H1 (cell line): ENCODE results near the gene SMNDC1. TPM values are rescaled to one million over a fixed set of nuclear protein-coding genes. Genes with fewer than 3 reads are reported as not detected.
"Not testable (repeated sequence)": the region's sequence is repeated elsewhere in the genome, so short reads cannot be mapped to it uniquely, and the experiment has no call there.

Experiments
- CTCF ChIA-PET: fragments of 300-600 bp; sonication (Branson Sonifier 250); formaldehyde crosslinking; loops from one replicate; lab custom pipeline; 2021; ENCODE audit not compliant: partially characterized antibody; lab: Charles Lee
- POLR2A ChIA-PET: fragments of 300-600 bp; sonication (Branson Sonifier 250); formaldehyde crosslinking; loops from one replicate; lab custom pipeline; 2021; ENCODE audit warnings: inconsistent platforms; ENCODE audit not compliant: partially characterized antibody; lab: Charles Lee
- DNase-seq, 2 experiments: peaks; one replicate each; pipeline versions ENCODE4 v3.0.0 to v3.0.0-alpha.2; 2010 to 2022; ENCODE audit warnings: low spot score in 2 of 2, low read depth in 1 of 2, mixed read lengths in 1 of 2
- FAIRE-seq: peaks from 2 replicates; lab custom pipeline; 2011; peaks lifted over from hg19 to GRCh38; lab: Jason Lieb, UNC
- H2AFZ ChIP-seq: 2 replicates; pipeline ENCODE4 v1.8.1; 2012; ENCODE audit warnings: low read length, inconsistent platforms
- H2AK5ac ChIP-seq: 2 replicates; pipeline ENCODE4 v1.6.1; 2013; ENCODE audit warnings: low read depth, low read length
- H2BK120ac ChIP-seq: replicated peaks from 2 replicates; pipeline ENCODE3; 2013; ENCODE audit warnings: low read depth, low read length, inconsistent platforms
- H2BK12ac ChIP-seq: 2 replicates; pipeline ENCODE4 v1.6.1; 2013; ENCODE audit warnings: low read depth, low read length
- H2BK15ac ChIP-seq: 2 replicates; pipeline ENCODE4 v1.6.1; 2013; ENCODE audit warnings: low read length
- H2BK20ac ChIP-seq: 2 replicates; pipeline ENCODE4 v1.6.1; 2013; ENCODE audit warnings: low read length
- H2BK5ac ChIP-seq: 2 replicates; pipeline ENCODE4 v1.6.1; 2013; ENCODE audit warnings: low read depth, low read length
- H3K14ac ChIP-seq: 2 replicates; pipeline ENCODE4 v1.6.1; 2013; ENCODE audit warnings: inconsistent platforms; ENCODE audit not compliant: insufficient read length
- H3K18ac ChIP-seq: 2 replicates; pipeline ENCODE4 v1.6.1; 2013; ENCODE audit warnings: low read length; ENCODE audit errors: extremely low read depth
- H3K23ac ChIP-seq: 2 replicates; pipeline ENCODE4 v1.6.1; 2013; ENCODE audit warnings: inconsistent platforms; ENCODE audit not compliant: insufficient read length
- H3K23me2 ChIP-seq: 2 replicates; pipeline ENCODE4 v1.6.1; 2013; ENCODE audit warnings: low read depth, low read length
- H3K27ac ChIP-seq: 2 replicates; pipeline ENCODE4 v1.6.1; 2011; ENCODE audit warnings: low read depth, low read length, inconsistent platforms
- H3K27me3 ChIP-seq, 4 experiments: replicated peaks in 1 of 4; 1 replicate in 1 of 4; 2 replicates in 3 of 4; pipeline versions ENCODE4 v1.6.1 to v1.8.1; 2011 to 2013; ENCODE audit warnings: low read length in 3 of 4, mild to moderate bottlenecking in 3 of 4, inconsistent platforms in 2 of 4, mixed read lengths in 2 of 4, moderate library complexity in 1 of 4; ENCODE audit not compliant: control insufficient read depth in 3 of 4, insufficient read depth in 3 of 4; ENCODE audit errors: extremely low read depth in 1 of 4
- H3K36me3 ChIP-seq, 4 experiments: 2 replicates each; pipeline versions ENCODE4 v1.6.1 to v1.8.1; 2011 to 2013; ENCODE audit warnings: mild to moderate bottlenecking in 4 of 4, low read length in 3 of 4, moderate library complexity in 2 of 4, control low read depth in 1 of 4, inconsistent platforms in 1 of 4; ENCODE audit not compliant: insufficient read depth in 4 of 4, control insufficient read depth in 2 of 4
- H3K4ac ChIP-seq: replicated peaks from 2 replicates; pipeline ENCODE3; 2013; ENCODE audit warnings: low read length, low read depth, mixed read lengths, inconsistent platforms; ENCODE audit not compliant: insufficient read length
- H3K4me1 ChIP-seq, 4 experiments: replicated peaks in 1 of 4; 1 replicate in 1 of 4; 2 replicates in 3 of 4; pipeline versions ENCODE4 v1.6.1 to v1.8.1; 2011 to 2013; ENCODE audit warnings: low read length in 3 of 4, inconsistent platforms in 2 of 4, mixed read lengths in 1 of 4; ENCODE audit not compliant: insufficient read depth in 4 of 4, control insufficient read depth in 3 of 4
- H3K4me2 ChIP-seq, 2 experiments: 2 replicates each; pipeline versions ENCODE4 v1.6.1 to v1.8.1; 2011 to 2013; ENCODE audit warnings: low read depth in 2 of 2, low read length in 2 of 2, control low read depth in 1 of 2, inconsistent platforms in 1 of 2, mild to moderate bottlenecking in 1 of 2; ENCODE audit not compliant: insufficient read depth in 1 of 2
- H3K4me3 ChIP-seq, 4 experiments: fragments of 200-600, 300-600 bp in 1 of 4; sonication (generic), shearing (Covaris generic), sonication (Bioruptor Twin) in 1 of 4; 2 replicates each; pipeline versions ENCODE4 v1.5.1 to v1.8.1; 2011 to 2016; ENCODE audit warnings: low read length in 4 of 4, low read depth in 3 of 4, control low read depth in 2 of 4, inconsistent platforms in 2 of 4, mild to moderate bottlenecking in 2 of 4, mixed read lengths in 1 of 4, moderate library complexity in 1 of 4; ENCODE audit not compliant: insufficient read depth in 2 of 4; ENCODE audit errors: extremely low read depth in 1 of 4
- H3K56ac ChIP-seq: replicated peaks from 2 replicates; pipeline ENCODE3; 2013; ENCODE audit warnings: low read depth, mild to moderate bottlenecking, mixed read lengths, low read length, inconsistent platforms; ENCODE audit not compliant: insufficient read length
- H3K79me1 ChIP-seq: 2 replicates; pipeline ENCODE4 v1.6.1; 2013; ENCODE audit warnings: low read depth, low read length, control low read depth
- H3K79me2 ChIP-seq, 2 experiments: 2 replicates each; pipeline versions ENCODE4 v1.6.1 to v1.8.1; 2012 to 2013; ENCODE audit warnings: low read length in 2 of 2, mild to moderate bottlenecking in 2 of 2, inconsistent platforms in 1 of 2; ENCODE audit not compliant: insufficient read depth in 2 of 2, control insufficient read depth in 1 of 2
- H3K9ac ChIP-seq, 4 experiments: replicated peaks in 1 of 4; 1 replicate in 1 of 4; 2 replicates in 3 of 4; pipeline versions ENCODE4 v1.6.1 to v1.8.1; 2011 to 2013; ENCODE audit warnings: low read depth in 3 of 4, low read length in 3 of 4, control low read depth in 2 of 4, mild to moderate bottlenecking in 2 of 4, moderate library complexity in 2 of 4, inconsistent platforms in 1 of 4; ENCODE audit errors: extremely low read depth in 1 of 4
- H3K9me3 ChIP-seq, 2 experiments: 2 replicates each; pipeline versions ENCODE4 v1.6.1 to v1.8.1; 2012 to 2013; ENCODE audit warnings: mild to moderate bottlenecking in 2 of 2, moderate library complexity in 2 of 2, control low read depth in 1 of 2, inconsistent platforms in 1 of 2, low read depth in 1 of 2, low read length in 1 of 2, mixed read lengths in 1 of 2; ENCODE audit not compliant: insufficient read depth in 2 of 2
- H4K20me1 ChIP-seq, 2 experiments: replicated peaks in 1 of 2; 2 replicates each; pipeline versions ENCODE3 to v1.8.1; 2011 to 2013; ENCODE audit warnings: inconsistent platforms in 2 of 2, low read length in 2 of 2, mild to moderate bottlenecking in 1 of 2; ENCODE audit not compliant: insufficient read depth in 2 of 2, control insufficient read depth in 1 of 2
- H4K5ac ChIP-seq: 2 replicates; pipeline ENCODE4 v1.6.1; 2013; ENCODE audit warnings: low read length, low read depth, mixed read lengths, inconsistent platforms; ENCODE audit not compliant: insufficient read length
- H4K8ac ChIP-seq: 2 replicates; pipeline ENCODE4 v1.8.0; 2013; ENCODE audit warnings: mild to moderate bottlenecking, moderate library complexity, low read length, inconsistent platforms; ENCODE audit not compliant: insufficient read depth; ENCODE audit errors: extremely low read depth
- H4K91ac ChIP-seq: replicated peaks from 2 replicates; pipeline ENCODE3; 2013; ENCODE audit warnings: low read length, mixed read lengths, inconsistent platforms; ENCODE audit not compliant: insufficient read length
- WGBS, 2 experiments: shearing (Covaris generic) in 1 of 2; methylation state at CpG; one replicate each; pipeline versions ENCODE4 v1.1.6 to v1.1.7; 2013 to 2015; ENCODE audit warnings: low lambda C conversion rate in 2 of 2, mixed read lengths in 2 of 2, inconsistent platforms in 1 of 2, low coverage in 1 of 2, missing lambda C conversion rate in 1 of 2; ENCODE audit not compliant: insufficient replicate concordance in 2 of 2, insufficient coverage in 1 of 2, insufficient read length in 1 of 2; ENCODE audit errors: extremely low coverage in 1 of 2, missing lambda C conversion rate in 1 of 2; 5-methylcytosine and 5-hydroxymethylcytosine counted together
- polyA plus RNA-seq, 7 experiments: library from polyadenylated mRNA; depleted of rRNA in 3 of 7; stranded (reverse) in 5 of 7; unstranded in 2 of 7; fragments of >200 nt in 5 of 7; fragments of 200-250 nt in 2 of 7; gene quantifications; 1 replicate in 5 of 7; 2 replicates in 1 of 7; 4 replicates in 1 of 7; pipeline versions ENCODE4 v1.2.1 to v1.2.3, GENCODE V29; 2011 to 2013; ENCODE audit warnings: missing spikeins in 2 of 7, mixed read lengths in 2 of 7
- total RNA-seq: library from RNA; stranded (reverse); fragmentation: NEBNext Ultra II Directional; extraction: Animal tissue kit (Norgen Biotek cat#: 25700); gene quantifications from 2 replicates; pipeline ENCODE4 v1.2.1, GENCODE V29; 2021

SMNDC1 gene
- total and polyA plus RNA-seq, 2 of the 8 experiments (the other 6 are each of a cell fraction or from before 2014, with no cell fraction given), result 8.1 to 48.6 TPM

- H3K27ac ChIP-seq, H3K4me2 ChIP-seq, H4K91ac ChIP-seq, H3K4me3 ChIP-seq, H3K18ac ChIP-seq, H3K9me3 ChIP-seq, H3K56ac ChIP-seq, H2BK15ac ChIP-seq, H4K5ac ChIP-seq, DNase-seq, H3K23ac ChIP-seq, H4K20me1 ChIP-seq, H3K4me1 ChIP-seq, H2AK5ac ChIP-seq, H3K14ac ChIP-seq, H3K27me3 ChIP-seq, H3K9ac ChIP-seq, H2BK12ac ChIP-seq, H2AFZ ChIP-seq, H2BK5ac ChIP-seq, H2BK20ac ChIP-seq, H2BK120ac ChIP-seq, H3K79me2 ChIP-seq, FAIRE-seq, POLR2A ChIA-PET, H3K79me1 ChIP-seq, H3K23me2 ChIP-seq, H4K8ac ChIP-seq, H3K36me3 ChIP-seq, H3K4ac ChIP-seq: not testable (repeated sequence)
- WGBS, 2 experiments, result 86% methylated on average over 12 of the region's 15 CpGs; no CpG with 5 or more reads in 1 of the 2 experiments
- CTCF ChIA-PET, result interaction anchor here (0.5 to 2.6 kb wide), 7 partner anchors 10 to 313 kb away, joined by 3 to 10 read pairs (median 3); no protein-coding TSS in a partner anchor
These were observed 31.7 kb downstream of the SMNDC1 start for GRCh38 chr10:110272995-110273394.
